HG03558 (cell line): ENCODE data around the gene VEGFD.

Experiments used
- ATAC-seq: cut with Tn5 transposase; IDR thresholded peaks from one replicate; pipeline ENCODE4 v1.9.1; 2021; ENCODE audit warnings: moderate number of reproducible peaks; ENCODE audit not compliant: unreplicated experiment; ENCODE audit errors: extremely low read depth

The VEGFD gene

GRCh38 chrX:15384304-15384703, at the start of gene VEGFD:
VEGFD (minus strand) TSS chrX:15384413; CDS start chrX:15383946, 467 bp downstream.
- ATAC-seq = no peak

- no peak for ATAC-seq
Measured at GRCh38 chrX:15430584-15430983, 46.4 kb upstream of the VEGFD start.

GRCh38 chrX:15430076-15430475, 45.9 kb upstream of the VEGFD start:
- ATAC-seq = no peak

GRCh38 chrX:15425024-15425423, 40.8 kb upstream of the VEGFD start:
- no peak for ATAC-seq

GRCh38 chrX:15418707-15419181, 34.5 kb upstream of the VEGFD start:
- no peak for ATAC-seq

GRCh38 chrX:15418041-15418706, 34.0 kb upstream of the VEGFD start:
- no peak for ATAC-seq

- ATAC-seq = no peak
Measured at GRCh38 chrX:15416133-15416993, 32.1 kb upstream of the VEGFD start.

- no peak for ATAC-seq
Measured at GRCh38 chrX:15413101-15413500, 28.9 kb upstream of the VEGFD start.

- no peak for ATAC-seq
Measured at GRCh38 chrX:15410947-15411346, 26.7 kb upstream of the VEGFD start.

- ATAC-seq = no peak
Measured at GRCh38 chrX:15410430-15410829, 26.2 kb upstream of the VEGFD start.

GRCh38 chrX:15405846-15406245, 21.6 kb upstream of the VEGFD start:
- no peak for ATAC-seq

- ATAC-seq = no peak
Measured at GRCh38 chrX:15404401-15405096, 20.3 kb upstream of the VEGFD start.

GRCh38 chrX:15401378-15401777, 17.2 kb upstream of the VEGFD start:
- no peak for ATAC-seq

- no peak for ATAC-seq
Measured at GRCh38 chrX:15399962-15400391, 15.8 kb upstream of the VEGFD start.

GRCh38 chrX:15398874-15399273, 14.7 kb upstream of the VEGFD start:
- no peak for ATAC-seq

- ATAC-seq = no peak
Measured at GRCh38 chrX:15395789-15396188, 11.6 kb upstream of the VEGFD start.

GRCh38 chrX:15391850-15392249, 7.6 kb upstream of the VEGFD start:
- no peak for ATAC-seq

GRCh38 chrX:15382813-15383212, 1.4 kb downstream of the VEGFD start:
- ATAC-seq = no peak

- ATAC-seq = no peak
Measured at GRCh38 chrX:15376956-15377355, 7.3 kb downstream of the VEGFD start.

GRCh38 chrX:15373976-15374375, 10.2 kb downstream of the VEGFD start:
- ATAC-seq = no peak
